HCT116 (cell line): ENCODE measurements around the gene SCD5. TPM values are rescaled to one million over a fixed set of nuclear protein-coding genes. Genes with fewer than 3 reads are reported as not detected.

ENCODE experiments used
- ATAC-seq: fragments of 200-7000 bp; cut with Tn5 transposase; 2 replicates; pipeline ENCODE4 v1.9.1; 2020; ENCODE audit warnings: mild to moderate bottlenecking, moderate library complexity
- BruUV-seq: library from RNA; stranded (reverse); fragments of 400-500 nt; replicated peaks from 2 replicates; lab custom pipeline; 2021; lab: Mats Ljungman, UMichigan
- CTCF ChIA-PET: fragments of 300-600 bp; sonication (Branson Sonifier 250); formaldehyde crosslinking; loops from one replicate; lab custom pipeline; 2021; ENCODE audit warnings: antibody characterized with exemption; lab: Charles Lee
- POLR2A ChIA-PET: fragments of 300-600, 350-600 bp; sonication (Branson Sonifier 250); formaldehyde crosslinking; loops from one replicate; lab custom pipeline; 2021; ENCODE audit warnings: antibody characterized with exemption; lab: Charles Lee
- RAD21 ChIA-PET, 2 experiments: fragments of 300-600 bp; sonication (Branson Sonifier 250); formaldehyde crosslinking; loops; one replicate each; lab custom pipeline; 2023; ENCODE audit warnings: low total read pairs in 2 of 2; ENCODE audit not compliant: uncharacterized antibody in 2 of 2, unreplicated experiment in 2 of 2, low non-redundant PET in 1 of 2; lab: Charles Lee
- DNase-seq: peaks from one replicate; pipeline ENCODE4 v3.0.0-alpha.2; 2010; ENCODE audit warnings: low read depth, low spot score
- H2AFZ ChIP-seq: fragments of 200-600 bp; shearing (Covaris generic), sonication (generic); 2 replicates; pipeline ENCODE4 v1.6.1; 2017; ENCODE audit warnings: low read depth, mixed run types, mixed read lengths, antibody characterized with exemption, low read length; ENCODE audit not compliant: poor library complexity, severe bottlenecking
- H3K27ac ChIP-seq: 2 replicates; pipeline ENCODE4 v1.5.1; 2012; ENCODE audit warnings: low read depth, low read length
- H3K27me3 ChIP-seq: fragments of 200-600 bp; sonication (generic); 2 replicates; pipeline ENCODE4 v1.6.1; 2016; ENCODE audit warnings: mixed run types, low read length, mixed read lengths; ENCODE audit not compliant: insufficient read depth
- H3K36me3 ChIP-seq, 2 experiments: fragments of 200-500 bp in 1 of 2; fragments of 200-600 bp in 1 of 2; sonication (Bioruptor generic) in 1 of 2; sonication (generic) in 1 of 2; 2 replicates each; pipeline versions ENCODE4 v1.5.1 to v1.6.1; 2014 to 2016; ENCODE audit warnings: low read length in 2 of 2, inconsistent platforms in 1 of 2, mixed read lengths in 1 of 2, mixed run types in 1 of 2; ENCODE audit not compliant: insufficient read depth in 2 of 2, control insufficient read depth in 1 of 2
- H3K4me1 ChIP-seq, 2 experiments: fragments of 200-600 bp in 1 of 2; sonication (generic) in 1 of 2; 2 replicates each; pipeline versions ENCODE4 v1.5.1 to v1.6.1; 2012 to 2017; ENCODE audit warnings: low read length in 2 of 2, inconsistent platforms in 1 of 2, mild to moderate bottlenecking in 1 of 2, mixed read lengths in 1 of 2, mixed run types in 1 of 2, moderate library complexity in 1 of 2; ENCODE audit not compliant: insufficient read depth in 2 of 2, control insufficient read depth in 1 of 2
- H3K4me2 ChIP-seq: fragments of 200-600 bp; sonication (generic); 2 replicates; pipeline ENCODE4 v1.6.1; 2017; ENCODE audit warnings: mixed run types, low read length, mixed read lengths
- H3K4me3 ChIP-seq, 2 experiments: fragments of 200-600 bp in 1 of 2; sonication (generic) in 1 of 2; replicated peaks in 1 of 2; 2 replicates each; pipeline ENCODE4 v1.5.1; 2011 to 2016; ENCODE audit warnings: low read length in 2 of 2, control low read depth in 1 of 2, low read depth in 1 of 2, mild to moderate bottlenecking in 1 of 2, mixed read lengths in 1 of 2, mixed run types in 1 of 2
- H3K79me2 ChIP-seq: fragments of 200-600 bp; sonication (generic); 2 replicates; pipeline ENCODE4 v1.6.1; 2017; ENCODE audit warnings: mild to moderate bottlenecking, mixed run types, low read length, moderate library complexity, mixed read lengths; ENCODE audit not compliant: insufficient read depth
- H3K9ac ChIP-seq: fragments of 200-600 bp; sonication (generic); 2 replicates; pipeline ENCODE4 v1.6.1; 2016; ENCODE audit warnings: low read length, mixed read lengths
- H3K9me2 ChIP-seq: fragments of 200-600 bp; sonication (generic), shearing (Covaris generic); 2 replicates; pipeline ENCODE4 v1.6.1; 2017; ENCODE audit warnings: mixed run types, mild to moderate bottlenecking, moderate library complexity; ENCODE audit not compliant: insufficient read depth
- H3K9me3 ChIP-seq, 2 experiments: fragments of 200-500 bp in 1 of 2; fragments of 200-600 bp in 1 of 2; sonication (Bioruptor generic) in 1 of 2; sonication (generic) in 1 of 2; 2 replicates each; pipeline ENCODE4 v1.6.1; 2014 to 2017; ENCODE audit warnings: low read length in 2 of 2, mixed read lengths in 2 of 2, inconsistent platforms in 1 of 2, low read depth in 1 of 2, mild to moderate bottlenecking in 1 of 2, mixed run types in 1 of 2, moderate library complexity in 1 of 2; ENCODE audit not compliant: control insufficient read depth in 1 of 2, insufficient read depth in 1 of 2
- H4K20me1 ChIP-seq: fragments of 200-600 bp; sonication (generic), shearing (Covaris generic); 2 replicates; pipeline ENCODE4 v1.6.1; 2017; ENCODE audit warnings: mixed run types, mild to moderate bottlenecking, moderate library complexity; ENCODE audit not compliant: insufficient read depth
- CBX3 ChIP-seq: IDR thresholded peaks from 2 replicates; pipeline ENCODE4 v1.6.1; 2012; ENCODE audit warnings: low read depth
- CTCF ChIP-seq, 3 experiments: fragments of 200-600 bp in 1 of 3; sonication (generic) in 1 of 3; IDR thresholded peaks in 2 of 3; conservative IDR thresholded peaks in 1 of 3; 2 replicates each; pipeline ENCODE4 v1.5.1; 2012 to 2017; ENCODE audit warnings: low read depth in 2 of 3, low read length in 2 of 3, antibody characterized with exemption in 1 of 3, borderline replicate concordance in 1 of 3, control low read depth in 1 of 3, mild to moderate bottlenecking in 1 of 3, mixed read lengths in 1 of 3, mixed run types in 1 of 3, moderate library complexity in 1 of 3; ENCODE audit not compliant: insufficient read depth in 1 of 3
- EGR1 ChIP-seq: IDR thresholded peaks from 2 replicates; pipeline ENCODE4 v1.6.1; 2012; ENCODE audit warnings: low read depth
- EZH2 ChIP-seq: fragments of 200-600 bp; sonication (generic); IDR thresholded peaks from 2 replicates; pipeline ENCODE4 v1.6.1; 2017; ENCODE audit warnings: antibody characterized with exemption, mixed run types
- FOSL1 ChIP-seq: IDR thresholded peaks from 2 replicates; pipeline ENCODE4 v1.6.1; 2012; ENCODE audit warnings: low read depth
- JUND ChIP-seq: IDR thresholded peaks from 2 replicates; pipeline ENCODE4 v1.6.1; 2012
- POLR2A ChIP-seq: IDR thresholded peaks from 2 replicates; pipeline ENCODE4 v1.7.0; 2011; ENCODE audit warnings: borderline replicate concordance; ENCODE audit not compliant: insufficient read depth, insufficient read length; ENCODE audit errors: extremely low read depth
- RAD21 ChIP-seq: IDR thresholded peaks from 2 replicates; pipeline ENCODE4 v1.6.1; 2012; ENCODE audit warnings: low read depth, mild to moderate bottlenecking
- TCF7L2 ChIP-seq: IDR thresholded peaks from 2 replicates; pipeline ENCODE4 v1.7.0; 2011; ENCODE audit warnings: borderline replicate concordance, inconsistent platforms; ENCODE audit not compliant: insufficient read depth, insufficient read length; ENCODE audit errors: extremely low read depth
- YY1 ChIP-seq: IDR thresholded peaks from 2 replicates; pipeline ENCODE4 v1.6.1; 2011; ENCODE audit warnings: low read length, low read depth, moderate library complexity, mild to moderate bottlenecking; ENCODE audit not compliant: insufficient replicate concordance; ENCODE audit errors: extremely low read depth
- intact Hi-C: fragments of 100-400 bp; cut with micrococcal nuclease; formaldehyde crosslinking; loops from 2 replicates; pipeline ENCODE4 v1.10.0; 2022
- total RNA-seq: library from RNA; stranded (reverse); gene quantifications from one replicate; pipeline ENCODE4 v1.2.1, GENCODE V29; 2021; ENCODE audit not compliant: unreplicated experiment
- TF ChIP-seq, protein P1 (sequence below): IDR thresholded peaks from 2 replicates; pipeline ENCODE4 v1.6.1; 2012

The SCD5 gene
- total RNA-seq, 1 experiment from 2014 or later, result 21.7 TPM

- no peak for DNase-seq
- H3K4me1 ChIP-seq, result no peaks in the 10 kb centered on the region
- no peak overlapping the region for H2AFZ ChIP-seq
- H4K20me1 ChIP-seq, result no peaks in the 10 kb centered on the region
- RAD21 ChIA-PET, result no interaction called here
- no peak for TF ChIP-seq JUND
- TF ChIP-seq TCF7L2, result no peak
- TF ChIP-seq EZH2, result no peak
- no peak for TF ChIP-seq RAD21
- TF ChIP-seq EGR1, result no peak
- no peak for TF ChIP-seq FOSL1
- TF ChIP-seq CTCF (IDR thresholded peaks at IDR 0.05 in 2 of 3, conservative IDR thresholded peaks at IDR 0.05 in 1 of 3; ENCODE audit: borderline replicate concordance in 1 of 3, insufficient read depth in 1 of 3, low read depth in 2 of 3, low read length in 2 of 3), result no peak
- TF ChIP-seq POLR2A, result no peak
- TF ChIP-seq YY1, result no peak
- TF ChIP-seq, protein P1, sequence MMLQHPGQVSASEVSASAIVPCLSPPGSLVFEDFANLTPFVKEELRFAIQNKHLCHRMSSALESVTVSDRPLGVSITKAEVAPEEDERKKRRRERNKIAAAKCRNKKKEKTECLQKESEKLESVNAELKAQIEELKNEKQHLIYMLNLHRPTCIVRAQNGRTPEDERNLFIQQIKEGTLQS, result no peak
- no peak for TF ChIP-seq CBX3
- POLR2A ChIA-PET, result interaction anchor here (0.7 kb wide), 1 partner anchor 67 kb away, joined by 3 read pairs; no protein-coding TSS in a partner anchor
- intact Hi-C loops, result no loop called here
- ATAC-seq, result no peak
- no peak overlapping the region for H3K4me3 ChIP-seq
- H3K9me2 ChIP-seq, result no peaks in the 10 kb centered on the region
- H3K9me3 ChIP-seq, result no peaks in the 10 kb centered on the region
- H3K79me2 ChIP-seq, result no peaks in the 10 kb centered on the region
- H3K27me3 ChIP-seq, result no peaks in the 10 kb centered on the region
- H3K9ac ChIP-seq, result no peak overlapping the region
- no peak overlapping the region for H3K27ac ChIP-seq
- H3K4me2 ChIP-seq, result no peak overlapping the region
- BruUV-seq, result no TSS peak
- no peaks in the 10 kb centered on the region for H3K36me3 ChIP-seq
- CTCF ChIA-PET, result no interaction called here
Observed at GRCh38 chr4:82583897-82584587, 214.6 kb downstream of the SCD5 start.
